ENCODE results near the gene RAP2A.

Gene RAP2A

GRCh38 chr13:97498419-97498818 lies 64.5 kb downstream of the RAP2A start:
- no peak for DNase-seq

DNA sequence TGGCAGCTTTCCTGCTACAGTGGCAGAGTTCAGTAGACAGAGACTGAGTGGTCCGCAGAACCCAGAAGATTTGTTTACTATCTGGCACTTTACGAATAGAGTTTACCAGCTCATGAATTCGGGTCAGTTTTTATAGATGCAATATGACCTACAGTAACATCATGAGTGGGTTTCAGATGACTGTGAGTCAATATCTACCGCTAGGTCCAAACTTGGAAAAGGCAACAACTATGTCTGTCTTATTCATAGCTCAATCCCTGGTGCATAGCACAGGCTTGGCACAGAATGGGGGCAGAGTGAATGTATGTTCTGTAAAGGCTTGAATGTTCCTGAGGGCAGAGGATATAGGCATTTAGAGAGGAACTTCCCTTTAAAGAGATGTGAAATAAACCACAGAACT lies 65.2 kb downstream of the RAP2A start:
- DNase-seq = no peak

GRCh38 chr13:97502181-97502580 lies 68.2 kb downstream of the RAP2A start:
- DNase-seq = no peak

DNA sequence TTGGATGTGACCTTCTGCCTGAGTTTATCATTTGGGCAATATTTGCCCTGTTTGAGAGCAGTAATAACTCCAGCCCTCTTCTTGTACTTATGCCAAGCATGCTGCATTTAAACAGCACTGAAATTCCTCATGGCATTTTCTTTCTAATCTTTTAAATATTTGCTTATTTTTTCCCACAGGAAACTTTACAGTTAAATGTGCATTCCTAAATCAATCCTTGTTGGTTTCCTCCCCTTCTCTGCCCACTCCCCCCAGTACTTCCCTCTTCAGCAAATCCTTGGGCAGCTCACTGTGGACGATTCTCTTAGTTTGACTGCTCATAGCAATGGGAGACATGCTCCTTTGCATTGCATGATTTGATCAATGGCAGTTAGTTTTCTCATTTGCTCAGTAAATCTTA lies 68.7 kb downstream of the RAP2A start:
- no peak for DNase-seq

DNA sequence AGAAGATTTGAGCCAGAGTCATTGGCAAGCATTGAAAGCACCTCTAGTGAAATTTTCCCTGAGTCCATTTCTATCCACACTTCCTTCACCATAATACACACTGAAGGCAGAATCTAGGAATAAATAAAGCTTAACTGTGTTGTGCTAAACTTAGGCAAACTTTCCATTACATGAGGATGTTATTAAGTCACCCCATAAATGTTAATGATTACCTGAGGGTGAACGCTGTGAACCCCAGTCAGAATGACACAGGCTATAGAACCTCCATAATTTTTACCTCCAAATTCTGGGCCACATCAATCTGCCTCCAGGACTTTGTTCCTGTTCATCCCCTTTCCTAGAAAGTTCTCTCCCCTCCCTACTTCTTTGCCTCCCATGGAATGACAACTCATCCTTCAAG lies 71.0 kb downstream of the RAP2A start:
- no peak for DNase-seq

- no peak for DNase-seq
These were observed 72.5 kb downstream of the RAP2A start for GRCh38 chr13:97506511-97506910.

DNA sequence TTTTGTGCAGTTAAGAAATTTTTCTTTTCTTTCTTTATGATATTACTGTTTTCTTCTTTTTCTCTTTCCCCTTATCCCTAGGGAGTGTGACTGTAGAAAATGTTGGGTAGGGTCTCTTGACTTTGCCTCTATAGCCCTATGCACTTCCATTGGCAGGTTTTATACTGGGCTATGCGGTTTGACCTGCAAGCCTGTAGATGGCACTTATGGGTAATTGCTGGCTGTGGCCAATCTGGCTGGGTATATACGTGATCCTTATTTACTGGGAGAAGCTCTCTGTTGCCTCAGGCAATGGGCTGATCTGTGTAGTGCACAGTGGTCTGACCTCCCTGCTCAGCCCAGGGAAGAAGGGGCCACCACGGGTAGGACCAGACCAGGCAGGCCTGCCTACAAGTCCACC lies 78.8 kb downstream of the RAP2A start:
- DNase-seq = no peak

- no peak for DNase-seq
These were observed 81.7 kb downstream of the RAP2A start for GRCh38 chr13:97515643-97516042.

DNA sequence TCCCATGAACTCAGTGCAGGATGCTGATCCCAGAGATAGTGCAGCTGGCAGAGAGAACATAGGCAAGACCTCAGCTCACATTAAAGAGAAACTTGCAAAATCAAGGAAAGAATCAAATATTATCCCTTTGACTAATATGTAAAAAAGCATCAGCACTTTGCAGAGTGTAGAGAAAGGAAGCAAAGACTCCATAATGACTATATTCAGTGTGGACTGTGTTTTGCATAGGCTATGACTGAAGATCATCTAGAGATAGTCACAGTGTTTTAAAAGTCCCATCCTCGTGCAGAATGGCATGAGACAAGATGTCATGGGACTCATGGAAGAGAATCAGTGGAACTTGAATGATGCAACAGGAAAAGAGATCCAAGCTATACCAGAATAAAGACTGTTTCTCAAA lies 84.0 kb downstream of the RAP2A start:
- no peak for DNase-seq

All from DMS153 (cell line).